Activated T-cell treated with anti-CD3 and anti-CD28 coated beads, Interleukin-2, amount 50 U/mL, for 72 hours (primary cell): ENCODE data around the gene ENAM. TPM values are rescaled to one million over a fixed set of nuclear protein-coding genes. Genes with fewer than 3 reads are reported as not detected.
A peak's percentile ranks its signal among the peaks of the same experiment; 100 is the strongest.

Source experiments
- ATAC-seq, 2 donors: fragments of 150-1000 bp; cut with Tn5 transposase; replicated peaks in 1 of 2; 2 replicates each; pipeline ENCODE4 v1.10.0; 2021; ENCODE audit warnings: moderate library complexity in 2 of 2, mild to moderate bottlenecking in 1 of 2
- DNase-seq, 2 donors: peaks; one replicate each; pipeline ENCODE4 v3.0.0; 2021 to 2022; ENCODE audit warnings: mixed read lengths in 1 of 2
- H3K27ac Mint-ChIP-seq: one replicate; pipeline ENCODE4 v1.8.0; 2022; ENCODE audit warnings: mild to moderate bottlenecking, moderate library complexity, mixed read lengths
- H3K27me3 Mint-ChIP-seq: one replicate; pipeline ENCODE4 v1.8.0; 2022; ENCODE audit warnings: low read depth, mixed read lengths
- H3K36me3 Mint-ChIP-seq, 2 donors: one replicate each; pipeline ENCODE4 v1.8.0; 2022; ENCODE audit warnings: mixed read lengths in 2 of 2, mild to moderate bottlenecking in 1 of 2; ENCODE audit not compliant: insufficient read depth in 2 of 2
- H3K4me1 Mint-ChIP-seq: one replicate; pipeline ENCODE4 v1.8.0; 2022; ENCODE audit warnings: low read depth, mixed read lengths
- H3K4me3 Mint-ChIP-seq, 2 donors: one replicate each; pipeline ENCODE4 v1.8.0; 2022; ENCODE audit warnings: mild to moderate bottlenecking in 2 of 2, mixed read lengths in 2 of 2, moderate library complexity in 2 of 2
- H3K9me3 Mint-ChIP-seq, 2 donors: one replicate each; pipeline ENCODE4 v1.8.0; 2022; ENCODE audit warnings: mixed read lengths in 2 of 2
- total RNA-seq, 2 donors: library from RNA; stranded (reverse); gene quantifications; one replicate each; pipeline ENCODE4 v1.2.3, GENCODE V29; 2022

ENAM gene
- total RNA-seq, 2 donors from 2014 or later, result not detected

GRCh38 chr4:70607334-70607853 lies 21.1 kb upstream of the ENAM start:
- ATAC-seq (no peak), DNase-seq (no peak)
- Mint-ChIP-seq H3K4me3 (no peak overlapping the region), H3K9me3 (no peaks in the 10 kb centered on the region), H3K27me3 (peaks cover 6% of the 10 kb centered on the region), H3K36me3 (no peaks in the 10 kb centered on the region), H3K4me1 (no peaks in the 10 kb centered on the region), H3K27ac (no peak overlapping the region)

DNA sequence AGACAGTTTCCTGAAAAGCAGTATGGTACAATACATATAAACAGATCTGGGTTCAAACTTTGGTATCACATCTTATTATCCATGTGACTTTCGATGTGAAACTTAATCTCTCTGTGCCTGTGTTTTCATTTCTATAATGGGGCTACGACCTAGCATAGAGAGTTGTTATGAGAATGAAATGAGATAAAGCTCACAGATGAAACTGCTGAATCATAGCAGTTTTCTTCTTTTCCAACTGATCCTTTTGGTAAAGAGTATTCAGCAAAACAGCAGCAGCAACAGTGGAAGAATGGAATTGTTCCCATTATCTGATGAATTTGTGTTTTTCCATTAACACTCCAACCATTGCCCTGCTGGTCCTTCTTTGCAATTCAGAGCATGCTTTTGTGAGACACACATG lies 20.2 kb upstream of the ENAM start:
- peaks cover 11% of the 10 kb centered on the region for H3K27me3 Mint-ChIP-seq
- no peak for DNase-seq
- no peak for ATAC-seq
- H3K9me3 Mint-ChIP-seq, result no peaks in the 10 kb centered on the region
- no peak overlapping the region for H3K27ac Mint-ChIP-seq
- no peak overlapping the region for H3K4me3 Mint-ChIP-seq
- no peaks in the 10 kb centered on the region for H3K36me3 Mint-ChIP-seq
- H3K4me1 Mint-ChIP-seq, result peaks cover 4% of the 10 kb centered on the region

DNA sequence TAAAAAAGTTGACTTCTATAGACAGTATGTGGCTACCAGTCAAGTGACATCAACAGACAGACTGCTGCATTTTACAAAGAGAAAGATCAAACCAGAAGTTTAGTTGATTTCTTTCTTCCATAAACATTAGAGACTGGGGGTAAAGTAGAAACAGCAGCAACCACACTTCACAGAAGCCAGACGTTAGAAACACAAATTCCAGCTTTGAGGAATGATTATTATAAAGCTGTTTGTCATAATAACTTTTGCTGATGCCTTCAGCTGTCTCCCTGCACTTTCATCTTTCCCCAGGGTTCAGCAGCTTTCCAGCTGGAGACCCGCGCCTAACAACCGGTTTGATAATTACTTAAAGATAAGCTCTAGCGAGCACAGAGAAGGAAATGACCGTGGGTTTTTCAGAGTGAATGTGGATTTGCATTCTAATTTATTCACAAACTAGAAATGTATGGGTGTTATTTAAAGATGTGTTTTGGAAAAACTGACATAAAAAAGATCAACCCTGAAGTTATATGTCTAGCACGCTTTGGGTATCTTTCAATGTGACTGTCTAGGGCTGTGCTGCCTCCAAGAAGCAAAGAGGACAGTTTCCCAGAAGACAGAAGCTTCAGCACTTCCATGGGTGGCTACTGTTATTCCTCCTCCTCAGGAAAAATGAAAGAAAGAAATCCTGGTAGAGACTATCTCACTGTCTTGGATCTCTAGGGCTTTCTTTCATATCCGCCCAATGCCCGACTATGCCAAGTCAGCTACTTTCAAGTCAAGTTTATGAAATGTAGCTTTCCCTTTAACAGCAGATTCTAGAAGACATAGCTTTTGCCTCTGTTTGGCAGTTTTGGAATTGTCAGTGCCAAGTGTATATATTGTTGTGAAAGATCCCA lies 15.0 kb upstream of the ENAM start:
- Mint-ChIP-seq H3K36me3 (no peaks in the 10 kb centered on the region), H3K27me3 (peaks cover 15% of the 10 kb centered on the region), H3K27ac (no peak overlapping the region), H3K4me1 (peaks cover 26% of the 10 kb centered on the region), H3K9me3 (no peaks in the 10 kb centered on the region), H3K4me3 (peak overlapping the region; percentile 37 to 49)
- DNase-seq (no peak), ATAC-seq (peak; percentile 15 to 37)

DNA sequence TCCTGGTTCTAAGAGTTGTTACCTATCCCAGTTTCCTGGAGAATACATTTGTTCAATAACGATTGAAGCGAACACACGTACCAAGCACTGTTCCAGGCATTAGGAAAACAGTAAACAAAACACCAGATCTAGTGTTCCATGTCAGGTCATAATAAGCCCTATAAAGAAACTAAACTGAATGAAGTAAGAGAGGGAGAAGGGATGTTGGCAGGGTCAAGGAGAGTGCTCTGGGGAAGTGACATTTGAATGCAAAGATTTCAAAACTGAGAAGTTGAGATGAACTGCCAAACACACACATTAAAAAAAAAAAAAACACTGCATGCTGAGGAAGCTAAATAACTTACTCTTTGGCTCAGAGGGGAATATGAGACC lies 14.4 kb upstream of the ENAM start:
- Mint-ChIP-seq H3K4me1 (peaks cover 26% of the 10 kb centered on the region), H3K27ac (no peak overlapping the region), H3K27me3 (peaks cover 15% of the 10 kb centered on the region), H3K9me3 (peaks cover 0 to 3% of the 10 kb centered on the region in 2 donors), H3K36me3 (no peaks in the 10 kb centered on the region), H3K4me3 (peak overlapping the region; percentile 37 to 49)
- ATAC-seq (no peak), DNase-seq (no peak)

- ATAC-seq, result peak; percentile 70 to 72
- Mint-ChIP-seq H3K27me3 (peaks cover under 1% of the 10 kb centered on the region), H3K27ac (no peak overlapping the region), H3K36me3 (no peaks in the 10 kb centered on the region), H3K9me3 (peaks cover 0 to 4% of the 10 kb centered on the region in 2 donors), H3K4me3 (no peak overlapping the region), H3K4me1 (peaks cover 13% of the 10 kb centered on the region)
- no peak for DNase-seq
These were observed 9.3 kb upstream of the ENAM start for GRCh38 chr4:70619288-70619687.

DNA sequence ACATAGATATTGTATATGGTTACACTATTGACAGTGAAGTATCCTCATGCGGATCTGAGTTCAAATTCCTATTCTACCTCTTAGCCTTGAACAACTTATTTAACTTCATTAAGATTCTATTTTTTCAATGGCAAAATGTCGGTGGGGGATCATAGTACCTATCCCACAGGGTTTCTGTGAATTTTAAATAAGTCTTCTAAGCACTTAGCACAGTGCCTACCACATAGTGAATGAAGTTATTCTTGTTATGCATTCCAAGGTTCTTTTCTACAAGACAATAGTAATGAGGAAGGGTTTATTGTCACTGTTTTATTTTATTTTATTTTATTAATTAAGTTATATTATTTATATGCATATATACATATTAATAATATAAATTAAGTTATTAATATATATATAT lies 8.8 kb upstream of the ENAM start:
- peak; percentile 27 to 38 for ATAC-seq

GRCh38 chr4:70623323-70623722 lies 5.2 kb upstream of the ENAM start:
- peaks cover 0 to 4% of the 10 kb centered on the region in 2 donors for H3K9me3 Mint-ChIP-seq
- no peaks in the 10 kb centered on the region for H3K27me3 Mint-ChIP-seq
- H3K4me1 Mint-ChIP-seq, result no peaks in the 10 kb centered on the region
- H3K36me3 Mint-ChIP-seq, result no peaks in the 10 kb centered on the region
- no peak overlapping the region for H3K27ac Mint-ChIP-seq
- H3K4me3 Mint-ChIP-seq, result no peak overlapping the region
- ATAC-seq, result peak; percentile 69 to 74
- DNase-seq, result no peak

More for the DNA sequence above, 8.8 kb upstream of the ENAM start:
- Mint-ChIP-seq H3K36me3 (no peaks in the 10 kb centered on the region), H3K9me3 (peaks cover 0 to 4% of the 10 kb centered on the region in 2 donors), H3K27me3 (no peaks in the 10 kb centered on the region), H3K27ac (no peak overlapping the region), H3K4me3 (no peak overlapping the region), H3K4me1 (peaks cover 12% of the 10 kb centered on the region)
- no peak for DNase-seq

DNA sequence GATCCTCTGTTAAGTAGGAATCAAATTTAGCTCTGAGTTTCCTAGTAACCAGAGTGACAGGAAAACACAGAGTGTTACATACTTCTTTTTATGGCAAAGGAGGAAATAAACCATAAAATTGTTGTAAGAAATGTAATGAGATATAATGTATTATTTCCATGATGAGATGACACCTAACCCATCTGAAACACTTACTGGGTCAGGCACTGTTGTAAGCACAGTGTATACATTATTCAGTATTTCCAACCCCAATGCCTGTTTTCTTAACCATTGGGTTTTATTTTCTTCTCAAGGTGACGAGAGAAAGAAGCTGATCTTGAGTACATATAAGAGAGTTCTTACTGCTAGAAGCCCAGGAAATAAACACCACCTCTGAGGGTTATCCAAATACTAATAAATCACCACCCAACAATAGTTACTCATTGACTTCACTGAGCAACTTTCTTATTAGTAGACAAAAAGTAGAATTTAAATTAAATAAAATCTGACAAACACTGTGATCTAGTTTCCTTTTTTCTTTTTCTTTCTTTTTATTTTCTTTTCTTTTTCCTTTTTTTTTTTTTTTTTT lies 4.2 kb upstream of the ENAM start:
- no peak overlapping the region for H3K4me3 Mint-ChIP-seq
- no peaks in the 10 kb centered on the region for H3K27me3 Mint-ChIP-seq
- H3K4me1 Mint-ChIP-seq, result peaks cover 6% of the 10 kb centered on the region
- no peaks in the 10 kb centered on the region for H3K9me3 Mint-ChIP-seq
- peak; percentile 50 to 54 for ATAC-seq
- DNase-seq, result no peak
- no peak overlapping the region for H3K27ac Mint-ChIP-seq
- no peaks in the 10 kb centered on the region for H3K36me3 Mint-ChIP-seq

GRCh38 chr4:70627620-70628019 lies 924 bp upstream of the ENAM start:
- Mint-ChIP-seq H3K9me3 (no peaks in the 10 kb centered on the region), H3K36me3 (no peaks in the 10 kb centered on the region), H3K27ac (no peak overlapping the region), H3K27me3 (no peaks in the 10 kb centered on the region), H3K4me1 (peaks cover 14% of the 10 kb centered on the region), H3K4me3 (no peak overlapping the region)
- no peak for DNase-seq
- ATAC-seq, result no peak

DNA sequence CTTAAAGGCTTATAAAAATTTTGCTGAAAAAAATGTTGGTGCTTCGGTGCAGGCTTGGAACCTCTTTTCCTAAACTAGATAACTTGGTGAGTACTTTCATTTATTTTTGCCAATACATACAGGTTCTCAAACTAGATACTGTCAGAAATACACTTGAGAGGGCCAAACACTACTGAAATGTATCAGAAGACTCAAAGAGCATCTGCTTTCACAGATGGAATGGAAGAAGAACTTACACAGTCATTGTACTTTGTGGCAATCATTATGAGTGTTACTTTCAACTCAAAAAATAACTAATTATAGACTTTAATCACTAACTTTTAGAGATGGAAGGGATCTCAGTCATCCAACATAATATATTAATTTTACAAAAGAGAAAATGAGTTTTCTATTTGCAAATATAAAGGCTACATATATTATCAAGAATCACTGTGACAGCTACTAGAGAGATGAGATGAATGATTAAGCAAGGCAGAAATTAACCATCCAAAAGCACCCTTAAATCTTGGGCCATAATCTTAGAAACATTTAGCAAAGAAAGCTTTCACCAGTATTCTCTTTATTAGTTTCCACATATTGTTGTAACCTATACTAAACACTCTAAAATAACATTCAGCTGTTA lies 1.0 kb downstream of the ENAM start:
- Mint-ChIP-seq H3K4me1 (peaks cover 14% of the 10 kb centered on the region), H3K9me3 (no peaks in the 10 kb centered on the region), H3K4me3 (peak overlapping the region in 1 of 2 donors; percentile 47), H3K27ac (no peak overlapping the region), H3K36me3 (no peaks in the 10 kb centered on the region), H3K27me3 (no peaks in the 10 kb centered on the region)
- DNase-seq (no peak), ATAC-seq (peak; percentile 40 to 76)

DNA sequence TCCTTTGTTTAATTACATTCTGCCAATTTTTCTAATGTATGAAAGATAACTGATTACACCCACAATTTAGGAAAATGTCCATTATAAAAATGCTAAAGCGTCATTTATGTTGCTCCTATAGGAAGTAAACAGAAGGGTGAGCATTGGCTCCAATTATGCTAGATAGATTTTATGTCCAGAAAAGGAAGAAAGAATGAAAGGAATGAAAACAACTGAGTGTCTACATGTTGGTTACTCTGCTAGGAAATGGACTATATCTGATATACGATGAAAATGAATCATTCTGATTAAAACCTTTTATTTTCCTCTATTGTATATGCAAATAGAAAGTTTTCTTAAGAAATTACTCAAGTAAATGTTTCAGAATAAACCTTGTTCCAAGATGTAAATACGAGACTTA lies 1.6 kb downstream of the ENAM start:
- Mint-ChIP-seq H3K36me3 (no peaks in the 10 kb centered on the region), H3K27me3 (no peaks in the 10 kb centered on the region), H3K9me3 (no peaks in the 10 kb centered on the region), H3K27ac (no peak overlapping the region), H3K4me3 (no peak overlapping the region), H3K4me1 (peaks cover 14% of the 10 kb centered on the region)
- ATAC-seq (no peak), DNase-seq (no peak)

DNA sequence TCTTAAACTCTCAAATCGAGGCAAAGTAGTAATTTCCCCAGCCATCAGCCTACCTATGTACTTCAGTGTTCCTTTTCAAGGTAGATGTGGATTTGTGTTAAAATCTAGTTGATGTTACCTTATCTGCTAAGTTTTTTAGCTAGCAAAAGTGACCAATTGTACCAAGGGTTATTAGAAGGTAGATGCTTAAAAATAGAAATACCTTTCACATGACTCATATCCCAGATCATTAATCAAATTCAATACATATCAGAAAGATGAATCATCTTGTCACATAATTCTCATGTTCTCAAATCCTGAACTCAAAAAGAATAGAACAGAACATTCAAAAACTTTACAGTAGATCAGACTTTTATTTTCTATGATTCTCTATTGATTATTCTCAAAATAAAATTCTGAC lies 3.5 kb downstream of the ENAM start:
- peaks cover 14% of the 10 kb centered on the region for H3K4me1 Mint-ChIP-seq
- DNase-seq (no peak), ATAC-seq (no peak)
- no peak overlapping the region for H3K27ac Mint-ChIP-seq
- H3K4me3 Mint-ChIP-seq, result no peak overlapping the region
- no peaks in the 10 kb centered on the region for H3K27me3 Mint-ChIP-seq
- no peaks in the 10 kb centered on the region for H3K9me3 Mint-ChIP-seq
- no peaks in the 10 kb centered on the region for H3K36me3 Mint-ChIP-seq

DNA sequence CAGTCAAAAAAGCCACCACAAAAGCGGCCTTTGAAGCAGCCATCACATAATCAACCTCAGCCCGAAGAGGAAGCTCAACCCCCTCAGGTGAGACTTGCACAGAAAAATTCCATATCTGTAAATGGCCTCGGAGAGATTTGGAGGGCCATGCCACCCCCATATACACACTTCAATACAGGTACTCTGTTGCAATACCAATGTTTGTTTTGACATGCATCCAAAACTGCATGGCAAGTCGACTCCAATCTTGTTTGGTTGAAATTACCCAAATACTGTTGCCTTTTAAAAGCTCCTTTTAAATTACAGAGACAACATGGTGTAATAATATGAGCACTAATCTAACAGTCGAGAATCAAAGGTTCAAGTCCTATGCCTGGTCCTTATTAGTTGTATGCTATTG lies 5.9 kb downstream of the ENAM start:
- peaks cover 7% of the 10 kb centered on the region for H3K4me1 Mint-ChIP-seq
- H3K27ac Mint-ChIP-seq, result no peak overlapping the region
- no peak overlapping the region for H3K4me3 Mint-ChIP-seq

More for the DNA sequence above, 5.9 kb downstream of the ENAM start:
- no peaks in the 10 kb centered on the region for H3K27me3 Mint-ChIP-seq
- DNase-seq, result no peak
- H3K9me3 Mint-ChIP-seq, result no peaks in the 10 kb centered on the region
- no peaks in the 10 kb centered on the region for H3K36me3 Mint-ChIP-seq
- no peak for ATAC-seq
